Panc1 (cell line): ENCODE data around the gene SLC12A4.
"Not testable (repeated sequence)": the region's sequence is repeated elsewhere in the genome, so short reads cannot be mapped to it uniquely, and the experiment has no call there.

Experiments
- SIN3A ChIP-seq: IDR thresholded peaks from 2 replicates; pipeline ENCODE4 v1.6.1; 2012; ENCODE audit warnings: low read depth, mild to moderate bottlenecking, low read length, moderate library complexity, borderline replicate concordance; ENCODE audit not compliant: insufficient read depth
- TF ChIP-seq, protein P1 (sequence below): fragments of 450-650 bp; IDR thresholded peaks from 2 replicates; pipeline ENCODE4 v1.5.1; 2017; ENCODE audit warnings: mild to moderate bottlenecking

DNA sequence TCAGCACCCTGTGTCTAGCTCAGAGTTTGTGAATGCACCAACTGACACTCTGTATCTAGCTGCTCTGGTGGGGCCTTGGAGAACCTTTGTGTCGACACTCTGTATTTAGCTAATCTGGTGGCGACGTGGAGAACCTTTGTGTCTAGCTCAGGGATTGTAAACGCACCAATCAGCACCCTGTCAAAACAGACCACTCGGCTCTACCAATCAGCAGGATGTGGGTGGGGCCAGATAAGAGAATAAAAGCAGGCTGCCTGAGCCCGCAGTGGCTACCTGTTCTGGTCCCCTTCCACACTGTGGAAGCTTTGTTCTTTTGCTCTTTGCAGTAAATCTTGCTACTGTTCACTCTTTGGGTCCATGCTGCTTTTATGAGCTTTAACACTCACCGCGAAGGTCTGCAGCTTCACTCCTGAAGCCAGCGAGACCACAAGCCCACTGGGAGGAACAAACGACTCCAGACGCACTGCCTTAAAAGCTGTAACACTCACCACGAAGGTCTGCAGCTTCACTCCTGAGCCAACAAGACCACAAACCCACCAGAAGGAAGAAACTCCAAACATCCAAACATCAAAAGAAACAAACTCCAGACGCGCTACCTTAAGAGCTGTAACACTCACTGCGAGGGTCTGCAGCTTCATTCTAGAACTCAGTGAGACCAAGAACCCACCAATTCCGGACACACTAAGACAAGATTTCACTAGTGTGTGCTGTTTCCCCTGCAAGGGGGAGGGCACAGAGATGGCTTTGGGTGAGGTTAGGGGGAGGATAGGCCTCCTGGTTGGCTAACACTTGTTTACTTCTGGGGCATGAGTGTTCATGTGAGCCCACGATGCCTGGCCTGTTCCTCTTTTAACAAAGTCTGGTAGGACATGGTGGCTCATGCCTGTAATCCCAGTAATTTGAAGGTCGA lies 30.6 kb upstream of the SLC12A4 start, which contains the start of gene DPEP2:
- TF ChIP-seq, protein P1, sequence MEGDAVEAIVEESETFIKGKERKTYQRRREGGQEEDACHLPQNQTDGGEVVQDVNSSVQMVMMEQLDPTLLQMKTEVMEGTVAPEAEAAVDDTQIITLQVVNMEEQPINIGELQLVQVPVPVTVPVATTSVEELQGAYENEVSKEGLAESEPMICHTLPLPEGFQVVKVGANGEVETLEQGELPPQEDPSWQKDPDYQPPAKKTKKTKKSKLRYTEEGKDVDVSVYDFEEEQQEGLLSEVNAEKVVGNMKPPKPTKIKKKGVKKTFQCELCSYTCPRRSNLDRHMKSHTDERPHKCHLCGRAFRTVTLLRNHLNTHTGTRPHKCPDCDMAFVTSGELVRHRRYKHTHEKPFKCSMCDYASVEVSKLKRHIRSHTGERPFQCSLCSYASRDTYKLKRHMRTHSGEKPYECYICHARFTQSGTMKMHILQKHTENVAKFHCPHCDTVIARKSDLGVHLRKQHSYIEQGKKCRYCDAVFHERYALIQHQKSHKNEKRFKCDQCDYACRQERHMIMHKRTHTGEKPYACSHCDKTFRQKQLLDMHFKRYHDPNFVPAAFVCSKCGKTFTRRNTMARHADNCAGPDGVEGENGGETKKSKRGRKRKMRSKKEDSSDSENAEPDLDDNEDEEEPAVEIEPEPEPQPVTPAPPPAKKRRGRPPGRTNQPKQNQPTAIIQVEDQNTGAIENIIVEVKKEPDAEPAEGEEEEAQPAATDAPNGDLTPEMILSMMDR = not testable (repeated sequence)
- TF ChIP-seq SIN3A = not testable (repeated sequence)
